ENCODE results near the gene ADGRB3. TPM values are rescaled to one million over a fixed set of nuclear protein-coding genes. Genes with fewer than 3 reads are reported as not detected.

Gene ADGRB3
- total and polyA plus RNA-seq, 10 of the 15 experiments (the other 5 are each of a cell fraction or from before 2014, with no cell fraction given): 0.03 to 0.06 TPM; not detected in 8

- Histone ChIP-seq H3K4me3 (no peak overlapping the region), H3K27me3 (replicated peaks in 1 of 2; ENCODE audit: control insufficient read depth in 2 of 2, insufficient read depth in 2 of 2, low read length in 1 of 2) (no peaks in the 10 kb centered on the region), H3K79me2 (ENCODE audit: control insufficient read depth, insufficient read depth, low read length) (no peaks in the 10 kb centered on the region), H3K4me2 (ENCODE audit: control insufficient read depth, insufficient read depth) (no peak overlapping the region), H3K4me1 (ENCODE audit: control insufficient read depth, insufficient read depth, low read length) (no peaks in the 10 kb centered on the region), H3K27ac (ENCODE audit: control insufficient read depth, insufficient read depth) (no peak overlapping the region), H4K20me1 (ENCODE audit: control insufficient read depth, insufficient read depth) (no peaks in the 10 kb centered on the region), H3K9ac (ENCODE audit: control insufficient read depth, insufficient read depth, low read length) (no peak overlapping the region), H3K36me3 (ENCODE audit: control insufficient read depth in 2 of 2, insufficient read depth in 2 of 2, low read length in 1 of 2) (no peaks in the 10 kb centered on the region), H3K9me3 (replicated peaks; ENCODE audit: control insufficient read depth, insufficient read depth, low read length) (no peaks in the 10 kb centered on the region), H2AFZ (ENCODE audit: control insufficient read depth, low read depth, low read length) (no peak overlapping the region)
- in situ Hi-C loops (cut with MboI): no loop called here
- no TSS peak for BruUV-seq (replicated peaks)
- FAIRE-seq (no peak), DNase-seq (ENCODE audit: low read depth, low spot score) (no peak), ATAC-seq (no peak)
- SMC1A ChIA-PET (ENCODE audit: uncharacterized antibody, unreplicated experiment): interaction anchor here (0.7 to 1.2 kb wide), 4 partner anchors 9 to 65 kb away, joined by 3 read pairs; no protein-coding TSS in a partner anchor
- intact Hi-C loops (cut with micrococcal nuclease; ENCODE audit: unreplicated experiment): no loop called here
- CTCF ChIA-PET: interaction anchor here (0.9 kb wide), 1 partner anchor 9 kb away, joined by 3 read pairs; no protein-coding TSS in a partner anchor
- no peak for TF ChIP-seq CREB1 (IDR thresholded peaks at IDR 0.05; ENCODE audit: low read depth)
- TF ChIP-seq TARDBP (IDR thresholded peaks at IDR 0.05; ENCODE audit: borderline replicate concordance): no peak
- TF ChIP-seq RCOR1 (conservative IDR thresholded peaks at IDR 0.05; ENCODE audit: low read depth, low read length): no peak
- TF ChIP-seq EZH2 (IDR thresholded peaks at IDR 0.05; ENCODE audit: borderline replicate concordance, control insufficient read depth, low read depth, low read length): no peak
- no peak for TF ChIP-seq POLR2A (IDR thresholded peaks at IDR 0.05; ENCODE audit: low read depth, low read length)
- TF ChIP-seq ZNF217 (IDR thresholded peaks at IDR 0.05): no peak
- TF ChIP-seq KAT2A (conservative IDR thresholded peaks at IDR 0.05; ENCODE audit: control insufficient read depth, low read depth, low read length): no peak
- TF ChIP-seq ZZZ3 (IDR thresholded peaks at IDR 0.05; ENCODE audit: control insufficient read depth, insufficient read length, low read depth): no peak
- TF ChIP-seq SIX5 (IDR thresholded peaks at IDR 0.05; ENCODE audit: low read depth, low read length, severe bottlenecking): no peak
- no peak for TF ChIP-seq IRF5 (IDR thresholded peaks at IDR 0.05; ENCODE audit: borderline replicate concordance)
- no peak for TF ChIP-seq CHD1 (IDR thresholded peaks at IDR 0.05; ENCODE audit: low read depth, low read length)
- TF ChIP-seq NFYB (IDR thresholded peaks at IDR 0.05; ENCODE audit: insufficient read depth, low read depth, low read length): no peak
- TF ChIP-seq SP1 (IDR thresholded peaks at IDR 0.05; ENCODE audit: low read depth, low read length): no peak
- no peak for TF ChIP-seq JUND (IDR thresholded peaks at IDR 0.05; ENCODE audit: low read depth, low read length)
- no peak for TF ChIP-seq WRNIP1 (IDR thresholded peaks at IDR 0.05; ENCODE audit: borderline replicate concordance, low read depth, low read length)
- TF ChIP-seq CEBPZ (IDR thresholded peaks at IDR 0.05; ENCODE audit: low read depth, low read length): no peak
- no peak for TF ChIP-seq TCF7 (IDR thresholded peaks at IDR 0.05; ENCODE audit: borderline replicate concordance)
- TF ChIP-seq, protein P1, sequence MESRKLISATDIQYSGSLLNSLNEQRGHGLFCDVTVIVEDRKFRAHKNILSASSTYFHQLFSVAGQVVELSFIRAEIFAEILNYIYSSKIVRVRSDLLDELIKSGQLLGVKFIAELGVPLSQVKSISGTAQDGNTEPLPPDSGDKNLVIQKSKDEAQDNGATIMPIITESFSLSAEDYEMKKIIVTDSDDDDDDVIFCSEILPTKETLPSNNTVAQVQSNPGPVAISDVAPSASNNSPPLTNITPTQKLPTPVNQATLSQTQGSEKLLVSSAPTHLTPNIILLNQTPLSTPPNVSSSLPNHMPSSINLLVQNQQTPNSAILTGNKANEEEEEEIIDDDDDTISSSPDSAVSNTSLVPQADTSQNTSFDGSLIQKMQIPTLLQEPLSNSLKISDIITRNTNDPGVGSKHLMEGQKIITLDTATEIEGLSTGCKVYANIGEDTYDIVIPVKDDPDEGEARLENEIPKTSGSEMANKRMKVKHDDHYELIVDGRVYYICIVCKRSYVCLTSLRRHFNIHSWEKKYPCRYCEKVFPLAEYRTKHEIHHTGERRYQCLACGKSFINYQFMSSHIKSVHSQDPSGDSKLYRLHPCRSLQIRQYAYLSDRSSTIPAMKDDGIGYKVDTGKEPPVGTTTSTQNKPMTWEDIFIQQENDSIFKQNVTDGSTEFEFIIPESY (IDR thresholded peaks at IDR 0.05): no peak
- no peak for TF ChIP-seq NR2C2 (IDR thresholded peaks at IDR 0.05; ENCODE audit: borderline replicate concordance, control insufficient read depth, insufficient read length, low read depth)
- TF ChIP-seq ZBED1 (IDR thresholded peaks at IDR 0.05; ENCODE audit: borderline replicate concordance): no peak
- RAD21 ChIA-PET (ENCODE audit: unreplicated experiment): no interaction called here
- POLR2A ChIA-PET: no interaction called here
- 37% methylated on average over 5 of the region's 5 CpGs for WGBS (ENCODE audit: insufficient coverage, insufficient replicate concordance, low lambda C conversion rate, missing lambda C conversion rate)
Measured at GRCh38 chr6:68732423-68732822, 97.3 kb downstream of the ADGRB3 start.
